ENCODE results near the gene KAZN.

Gene KAZN

DNA sequence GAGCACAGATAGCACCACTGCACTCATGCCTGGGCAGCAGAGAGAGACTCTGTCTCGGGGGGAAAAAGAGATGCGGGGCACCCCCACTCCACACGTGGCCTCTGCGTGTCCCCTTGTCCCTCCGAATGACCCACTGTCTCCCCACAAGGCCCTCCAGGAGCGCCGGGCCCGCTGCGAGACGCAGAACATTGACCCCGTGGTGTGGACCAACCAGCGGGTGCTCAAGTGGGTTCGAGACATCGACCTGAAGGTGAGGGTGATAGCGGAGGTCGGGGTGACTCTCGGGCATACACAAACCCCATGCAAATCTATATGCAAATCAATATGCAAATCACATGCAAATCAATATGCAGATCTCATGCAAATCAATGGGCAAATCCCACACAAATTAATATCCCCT is 504.7 kb downstream of the KAZN start:
- no peak for DNase-seq

DNA sequence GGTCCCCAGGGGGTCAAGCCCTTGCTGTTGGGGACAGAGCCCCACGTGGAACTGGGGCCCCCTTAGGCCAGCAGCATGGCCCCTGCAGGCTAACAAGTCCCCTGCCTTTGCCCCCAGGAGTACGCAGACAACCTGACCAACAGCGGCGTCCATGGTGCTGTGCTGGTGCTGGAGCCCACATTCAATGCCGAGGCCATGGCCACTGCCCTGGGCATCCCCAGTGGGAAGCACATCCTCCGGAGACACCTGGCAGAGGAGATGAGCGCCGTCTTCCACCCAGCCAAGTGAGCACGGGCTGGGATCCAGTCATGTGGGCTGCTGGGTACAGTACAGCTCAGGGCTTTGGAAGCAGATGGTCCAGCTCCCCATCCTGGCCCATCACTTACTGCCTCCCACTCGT is 505.4 kb downstream of the KAZN start:
- DNase-seq = no peak

DNA sequence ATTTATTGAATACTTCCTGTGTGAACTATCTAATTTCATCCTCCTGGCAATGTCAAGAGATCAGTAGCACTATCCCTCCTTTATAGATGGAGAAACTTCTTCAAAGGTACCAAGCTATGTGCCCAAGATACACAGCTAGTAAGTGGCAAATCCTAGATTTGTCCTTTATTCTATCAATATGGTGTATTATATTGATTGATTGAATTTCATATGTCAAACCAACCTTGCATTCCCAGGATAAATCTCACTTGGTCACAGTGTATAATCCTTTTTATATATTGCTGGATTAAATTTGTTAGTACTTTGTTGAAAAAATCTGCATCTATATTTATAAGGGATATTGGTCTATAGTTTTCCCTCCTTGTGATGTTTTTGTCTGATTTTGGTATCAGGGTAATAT is 506.3 kb downstream of the KAZN start:
- DNase-seq = no peak

DNA sequence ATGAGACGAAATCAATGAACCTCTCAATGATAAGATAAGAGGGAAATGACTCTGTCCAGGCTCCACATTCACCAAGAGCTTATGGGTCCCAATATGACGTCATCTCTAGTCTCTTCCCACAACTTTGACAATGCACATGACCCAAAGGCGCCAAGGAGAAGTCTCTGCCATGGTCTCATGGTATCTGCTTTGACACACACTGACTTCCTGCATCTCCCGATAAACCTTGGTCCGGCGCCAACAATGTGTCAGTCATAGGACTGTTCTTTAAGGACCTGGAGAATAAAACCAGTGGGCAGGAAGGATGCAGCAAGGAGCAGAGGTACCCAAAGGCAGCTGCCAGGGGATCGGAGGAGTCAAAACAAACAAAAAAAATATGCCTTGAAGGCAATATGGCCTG is 508.1 kb downstream of the KAZN start:
- no peak for DNase-seq

DNA sequence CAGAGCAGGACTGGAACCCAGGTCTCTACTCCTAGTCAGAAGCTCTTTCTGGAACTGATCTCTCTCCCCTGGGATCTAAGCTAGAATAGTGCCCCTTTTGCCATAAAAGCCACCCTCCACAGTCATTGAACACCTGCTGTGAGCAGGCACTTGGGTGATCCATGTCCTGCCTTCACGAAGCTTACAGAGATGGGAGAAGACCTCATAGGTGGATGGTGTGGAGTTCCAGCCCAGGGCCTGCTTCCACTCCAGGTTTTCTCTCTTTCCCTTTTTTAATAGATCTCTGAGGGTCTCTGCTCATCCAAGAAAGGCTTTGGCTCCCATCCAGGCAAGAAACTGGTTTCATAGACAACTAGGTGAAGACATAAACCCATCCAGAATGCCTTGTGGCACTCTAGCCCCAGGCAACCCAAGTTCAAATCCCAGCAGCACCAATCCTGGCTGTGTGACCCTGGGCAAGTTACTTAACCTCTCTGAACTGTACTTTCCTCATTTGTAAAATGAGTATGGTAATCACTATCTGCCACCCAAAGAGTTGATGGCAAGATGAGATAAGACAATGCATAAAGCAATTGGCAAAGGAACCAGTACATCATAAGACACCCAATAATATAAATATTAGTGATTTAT is 508.7 kb downstream of the KAZN start:
- DNase-seq = no peak

DNA sequence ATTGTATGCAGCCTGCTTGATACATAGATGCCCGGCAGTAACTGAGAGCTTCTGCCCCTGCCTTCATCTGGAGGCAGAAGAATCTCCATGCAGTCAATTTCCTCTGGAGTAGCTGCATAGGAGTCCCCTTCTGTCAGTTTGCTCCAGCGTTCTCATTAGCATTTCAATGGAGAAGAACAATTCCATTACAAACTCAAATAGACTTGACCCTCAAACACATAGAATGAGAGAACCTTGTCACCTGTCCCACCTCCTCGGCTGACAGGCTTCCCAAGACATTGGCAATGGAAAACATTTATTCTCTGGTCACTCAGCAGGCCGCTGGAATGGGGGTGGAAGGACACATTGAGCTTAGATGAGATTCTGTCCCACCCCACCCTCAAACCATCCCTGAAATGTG is 509.4 kb downstream of the KAZN start:
- DNase-seq = no peak

DNA sequence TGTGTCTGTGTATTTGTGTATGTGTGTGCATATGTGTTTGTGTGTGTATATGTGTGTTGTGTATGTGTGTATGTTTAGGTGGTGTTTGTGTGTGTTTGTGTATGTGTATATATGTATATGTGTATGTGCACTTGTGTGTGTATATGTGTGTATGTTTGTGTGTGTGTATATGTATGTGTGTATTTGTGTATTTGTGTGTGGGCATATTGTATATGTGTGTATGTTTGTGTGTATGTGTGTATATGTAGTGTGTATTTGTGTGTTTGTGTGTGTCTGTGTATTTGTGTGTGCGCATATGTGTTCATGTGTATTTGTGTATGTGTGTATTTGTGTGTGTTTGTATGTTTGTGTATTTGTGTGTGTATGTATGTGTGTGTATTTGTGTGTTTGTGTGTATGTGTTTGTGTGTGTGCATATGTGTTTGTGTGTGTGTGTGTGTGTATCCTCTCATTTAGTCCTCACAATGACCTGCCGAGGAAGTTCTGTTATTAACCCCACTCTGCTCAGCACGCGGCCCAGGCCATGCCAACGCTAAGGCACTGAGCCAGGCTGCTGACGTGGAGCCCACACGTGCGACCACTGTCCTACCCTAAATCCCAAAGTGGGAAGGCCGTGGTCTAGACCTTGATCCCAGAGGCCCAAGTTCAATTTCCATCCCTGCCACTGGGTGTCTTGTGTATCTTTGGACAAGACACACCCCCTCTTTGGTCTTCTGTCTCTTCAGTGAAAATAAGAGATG is 511.8 kb downstream of the KAZN start:
- DNase-seq = no peak

DNA sequence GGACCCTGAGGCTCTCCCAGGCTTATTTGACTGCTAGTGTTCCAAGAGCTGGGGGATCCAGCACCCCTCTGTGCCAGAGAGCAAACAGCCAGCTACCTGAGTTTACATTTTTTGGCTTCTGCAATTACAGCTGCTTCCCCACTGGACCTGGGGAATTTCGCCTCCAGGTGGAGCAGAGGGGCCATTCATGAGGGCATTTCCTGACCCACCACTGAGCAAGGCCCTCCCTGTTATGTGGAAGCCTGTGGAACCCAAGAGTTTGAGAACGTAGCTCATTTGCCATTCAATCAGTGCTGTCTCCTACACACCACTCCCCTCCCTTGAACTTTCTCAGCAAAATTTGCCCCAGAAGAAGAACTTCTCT is 512.4 kb downstream of the KAZN start:
- DNase-seq = no peak

DNA sequence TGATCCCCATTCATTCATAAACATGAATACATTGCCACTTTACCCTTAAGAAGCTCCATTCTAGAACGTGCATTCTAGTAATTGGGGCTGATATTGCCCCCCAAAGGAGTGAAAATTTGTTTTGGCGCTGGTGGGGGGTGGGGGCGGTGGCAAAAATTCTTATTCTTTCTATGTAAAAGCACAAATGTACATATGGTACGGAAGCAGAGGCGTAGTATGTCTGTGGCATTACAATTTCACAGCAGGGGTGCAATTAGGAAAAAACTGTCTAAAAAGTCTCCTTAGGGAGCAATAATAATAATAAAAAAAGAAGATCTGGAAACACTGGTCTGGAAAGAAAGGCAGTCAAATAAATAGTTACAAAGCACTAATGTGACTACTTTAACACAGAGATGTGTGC is 514.7 kb downstream of the KAZN start:
- no peak for DNase-seq

DNA sequence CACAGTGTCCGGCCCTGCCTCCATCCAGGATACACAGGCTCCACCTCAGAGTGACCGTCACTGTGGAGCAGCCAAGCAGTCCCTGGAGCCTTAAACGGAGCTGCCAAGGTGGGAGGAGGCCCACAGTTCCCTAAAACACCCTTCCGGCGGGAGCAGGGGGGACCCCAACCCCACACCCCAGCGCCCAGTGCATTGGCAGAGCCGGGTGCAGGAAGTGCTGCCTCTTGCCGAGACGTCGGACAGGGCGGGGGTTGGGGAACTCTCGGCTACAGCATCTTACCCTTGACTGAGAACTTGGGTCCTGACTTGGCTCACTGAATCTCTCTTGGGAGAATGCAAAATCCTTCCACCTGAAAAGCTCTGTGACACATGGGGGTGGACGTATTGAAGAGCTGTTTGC is 516.4 kb downstream of the KAZN start:
- no peak for DNase-seq

DNA sequence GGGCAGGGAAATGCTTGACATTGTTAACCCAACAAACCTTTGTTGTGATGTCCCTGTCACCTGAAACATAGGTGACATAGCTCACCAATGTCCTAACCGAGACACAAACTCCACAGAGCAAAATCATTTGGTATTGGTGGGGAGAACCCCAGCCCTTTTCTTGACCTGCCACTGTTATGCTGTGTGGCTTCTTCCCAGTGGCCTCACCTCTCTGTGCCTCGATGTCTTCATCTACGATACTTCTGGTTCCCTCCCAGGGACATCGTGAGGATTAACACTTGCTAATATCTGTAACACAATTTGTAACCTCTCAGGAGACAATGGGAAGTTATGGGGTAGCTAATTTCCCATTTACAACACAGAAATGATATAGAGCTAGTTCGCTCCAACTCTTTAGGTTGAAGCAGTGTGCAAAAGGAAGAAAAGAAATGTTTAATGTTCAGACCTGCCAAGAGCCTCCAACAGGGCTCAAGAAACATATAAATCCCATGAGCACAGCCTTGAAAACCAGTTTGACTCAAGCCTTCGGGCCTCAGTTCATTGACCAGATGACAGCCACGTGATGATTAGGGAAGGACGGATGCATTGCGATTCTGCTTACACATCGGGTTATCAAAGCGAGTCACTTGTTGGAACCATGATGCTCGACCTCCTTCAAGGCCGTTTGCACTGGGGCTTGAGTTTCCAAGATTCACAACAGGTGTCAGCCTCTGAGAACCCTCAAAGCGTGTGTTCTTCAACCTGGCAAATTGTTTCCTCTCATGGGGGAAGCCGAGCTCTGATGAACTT is 517.3 kb downstream of the KAZN start:
- no peak for DNase-seq

DNA sequence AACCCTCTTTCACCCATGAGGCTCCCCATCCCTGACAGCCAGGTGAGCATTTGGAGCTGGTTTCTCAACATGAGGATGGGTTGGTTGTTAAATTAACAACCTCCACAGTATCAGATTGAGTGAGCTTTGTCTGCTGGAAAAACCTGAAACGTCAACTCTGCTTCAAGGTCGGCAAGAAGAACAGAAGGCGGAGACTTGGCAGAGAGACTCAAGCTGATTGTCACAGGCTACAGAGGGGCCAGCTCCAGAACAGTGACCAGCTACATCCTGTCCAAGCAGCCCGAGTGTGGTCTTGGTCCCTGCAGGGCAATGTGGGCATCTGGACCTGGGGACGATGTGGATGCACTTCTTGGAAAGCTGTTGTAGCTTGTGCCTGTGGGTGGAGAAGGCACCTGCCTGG is 518.5 kb downstream of the KAZN start:
- DNase-seq = no peak

DNA sequence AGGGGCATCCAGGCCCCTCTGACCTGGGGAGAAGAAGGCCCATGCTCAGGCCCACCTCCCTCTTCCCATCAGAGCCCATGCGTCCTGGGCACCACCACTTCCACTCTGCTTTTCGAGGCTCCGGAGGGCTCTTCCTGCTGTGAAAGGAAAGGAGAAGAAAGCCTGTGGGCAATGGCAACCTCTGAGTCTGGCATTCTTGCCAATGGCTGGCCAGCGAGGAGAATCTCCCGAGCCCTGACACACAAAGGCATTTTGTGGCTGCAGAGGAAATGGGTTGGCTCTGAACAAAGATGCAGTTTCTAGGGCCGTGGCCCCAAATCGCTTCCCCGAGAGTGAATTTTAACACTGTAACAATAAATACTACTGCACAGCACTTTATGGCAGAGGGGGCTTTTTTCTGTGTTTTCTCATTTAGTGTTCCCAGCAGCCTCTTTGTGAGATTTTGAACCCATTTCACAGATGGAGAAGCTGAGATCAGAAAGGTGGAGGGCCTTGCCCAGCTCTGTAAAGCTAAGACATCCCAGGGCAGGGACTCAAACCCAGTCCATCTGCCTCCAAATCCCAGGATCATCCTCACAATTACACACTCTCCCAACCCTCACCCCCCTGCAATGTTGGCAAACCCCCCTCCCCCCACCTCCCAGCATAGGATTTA is 519.3 kb downstream of the KAZN start:
- no peak for DNase-seq

DNA sequence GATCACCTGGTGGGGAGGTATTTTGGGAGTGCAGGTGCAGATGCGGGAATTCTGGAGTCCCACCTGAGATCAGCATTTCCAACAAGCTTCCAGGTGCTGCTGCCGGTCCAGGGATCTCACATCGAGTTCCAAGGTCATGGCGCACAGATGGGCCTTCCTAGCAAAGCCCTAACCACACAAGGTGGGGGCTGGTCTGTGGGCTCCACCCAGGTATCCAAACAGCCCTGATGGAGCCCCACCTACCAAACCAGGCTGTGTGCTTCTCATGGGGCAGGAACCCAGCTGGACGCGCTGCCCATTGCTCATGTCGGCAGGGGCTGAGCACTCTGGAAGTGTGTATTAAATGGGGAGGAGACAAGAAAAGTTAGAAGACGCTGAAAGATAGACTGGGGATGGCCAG is 520.1 kb downstream of the KAZN start:
- DNase-seq = no peak

DNA sequence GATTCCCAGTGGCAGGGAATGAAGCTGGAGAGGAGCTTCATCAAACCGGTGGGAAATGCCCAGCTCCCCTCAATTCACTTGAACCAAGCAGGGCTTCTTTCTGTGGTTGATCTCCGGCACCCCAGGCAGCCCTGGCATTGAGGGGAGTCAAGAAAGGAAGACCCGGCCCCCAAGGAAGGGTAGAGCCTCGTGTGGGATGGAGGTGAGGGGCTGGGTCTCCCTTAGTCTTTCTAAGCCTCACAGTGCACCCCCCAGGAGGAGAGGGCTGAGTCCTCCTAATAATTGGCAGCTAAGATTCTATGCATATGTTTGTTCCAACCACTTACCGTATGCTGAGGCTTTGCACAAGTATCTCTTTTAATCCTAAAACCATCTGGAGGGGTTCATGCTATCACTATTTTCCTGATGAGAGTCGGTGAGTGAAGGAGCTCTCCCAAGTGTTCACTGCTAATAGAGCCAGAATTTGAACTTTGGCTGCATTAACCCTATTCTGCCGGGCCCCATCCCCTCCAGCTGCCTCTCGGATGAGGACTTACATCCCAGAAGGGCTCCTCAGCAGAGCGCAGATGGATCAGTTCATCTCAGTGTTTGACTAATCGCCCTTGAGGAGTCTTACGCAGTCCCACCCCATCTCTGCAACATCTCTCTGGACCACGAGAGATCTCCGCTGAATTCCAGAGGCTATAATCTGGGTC is 521.9 kb downstream of the KAZN start:
- DNase-seq = no peak

DNA sequence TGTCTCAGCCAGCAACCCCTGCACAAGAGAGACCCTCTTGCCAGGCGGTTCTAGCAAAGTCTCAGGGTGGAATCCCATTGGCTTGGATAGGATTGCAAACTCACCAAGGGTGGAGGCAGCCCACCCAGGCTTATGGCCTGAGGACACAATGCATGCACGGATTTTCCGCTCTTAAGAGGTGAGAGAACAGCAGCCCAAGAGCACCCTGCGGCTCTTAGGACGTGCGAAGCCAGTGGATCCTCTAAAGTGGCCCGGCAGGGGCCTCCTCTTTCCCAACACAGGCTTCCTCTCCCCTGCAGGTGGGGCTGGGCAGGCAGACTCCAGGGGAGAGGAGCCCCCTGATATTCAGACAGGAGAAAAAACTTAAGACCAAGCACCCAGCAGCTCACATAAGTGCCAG is 523.8 kb downstream of the KAZN start:
- DNase-seq = no peak

DNA sequence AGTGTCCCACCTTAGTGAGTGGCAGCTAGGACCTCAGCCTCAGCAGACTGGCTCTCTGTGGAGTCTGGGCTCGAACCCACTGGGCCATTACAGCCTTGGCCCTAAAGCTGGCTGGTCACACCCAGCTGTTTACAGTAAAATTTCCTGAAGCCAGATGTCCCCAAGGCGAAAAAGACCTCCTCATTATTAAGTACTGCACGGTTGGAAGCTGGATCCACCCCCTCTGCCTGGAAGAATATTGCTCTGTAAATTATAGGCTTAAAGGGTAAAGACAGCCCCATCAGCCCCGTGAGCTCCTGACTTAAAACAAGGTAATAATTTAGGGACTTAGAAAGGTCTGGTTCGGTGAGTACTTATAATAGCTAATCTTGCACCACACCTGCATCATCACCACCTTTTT is 524.8 kb downstream of the KAZN start:
- no peak for DNase-seq

DNA sequence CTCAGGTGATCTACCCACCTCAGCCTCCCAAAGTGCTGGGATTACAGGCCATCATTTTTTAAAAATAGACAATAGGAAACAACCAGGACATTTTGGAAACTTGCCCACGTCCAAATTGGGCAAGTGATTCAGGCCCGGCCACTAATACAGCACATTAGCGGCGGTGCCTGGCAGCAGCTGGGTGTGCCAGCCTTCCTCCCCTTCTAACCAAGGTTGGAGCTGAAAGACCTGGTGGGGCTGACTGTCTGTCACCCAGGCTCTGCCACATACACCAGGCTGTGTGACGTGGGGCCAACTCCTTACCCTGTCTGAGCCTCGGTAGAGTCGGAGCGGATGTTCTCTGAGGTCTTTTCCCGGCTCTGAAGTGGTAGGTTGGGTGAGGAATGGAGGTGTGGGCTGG is 525.4 kb downstream of the KAZN start:
- no peak for DNase-seq

DNA sequence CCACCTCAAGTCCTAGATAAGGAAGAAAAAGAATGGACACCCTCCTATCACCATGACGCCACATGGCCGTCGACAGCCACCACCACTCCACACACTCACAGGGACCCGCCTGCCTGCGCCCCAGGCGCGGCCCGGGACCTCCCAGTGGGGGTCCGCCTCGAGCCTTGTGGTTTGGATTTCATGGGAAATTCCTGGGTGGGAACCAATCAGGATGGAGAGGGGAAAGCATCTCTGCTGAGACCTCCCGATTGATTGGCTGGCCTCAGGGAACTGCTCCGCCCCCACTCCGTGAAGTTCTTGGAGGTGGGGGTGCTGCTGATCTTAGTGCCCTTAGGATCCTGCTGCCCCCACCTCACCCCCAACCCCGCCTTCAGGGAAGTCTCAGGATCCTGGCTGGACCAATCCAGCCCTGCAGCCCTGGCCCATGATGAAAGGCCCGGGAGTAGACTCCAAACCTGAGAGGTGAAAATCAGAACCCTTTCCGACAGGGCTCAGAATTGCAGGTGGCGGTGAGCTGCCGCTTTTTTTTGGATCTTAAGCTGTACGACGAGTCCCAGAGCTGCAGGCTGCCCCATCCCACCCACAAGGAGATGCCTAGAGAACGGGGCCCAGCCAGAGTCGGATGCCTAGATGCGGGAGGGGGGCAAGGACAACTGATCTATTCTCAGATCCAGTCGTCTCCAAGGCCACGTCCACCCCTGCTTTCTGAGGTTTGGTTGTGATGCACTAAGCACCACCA is 526.0 kb downstream of the KAZN start:
- no peak for DNase-seq

DNA sequence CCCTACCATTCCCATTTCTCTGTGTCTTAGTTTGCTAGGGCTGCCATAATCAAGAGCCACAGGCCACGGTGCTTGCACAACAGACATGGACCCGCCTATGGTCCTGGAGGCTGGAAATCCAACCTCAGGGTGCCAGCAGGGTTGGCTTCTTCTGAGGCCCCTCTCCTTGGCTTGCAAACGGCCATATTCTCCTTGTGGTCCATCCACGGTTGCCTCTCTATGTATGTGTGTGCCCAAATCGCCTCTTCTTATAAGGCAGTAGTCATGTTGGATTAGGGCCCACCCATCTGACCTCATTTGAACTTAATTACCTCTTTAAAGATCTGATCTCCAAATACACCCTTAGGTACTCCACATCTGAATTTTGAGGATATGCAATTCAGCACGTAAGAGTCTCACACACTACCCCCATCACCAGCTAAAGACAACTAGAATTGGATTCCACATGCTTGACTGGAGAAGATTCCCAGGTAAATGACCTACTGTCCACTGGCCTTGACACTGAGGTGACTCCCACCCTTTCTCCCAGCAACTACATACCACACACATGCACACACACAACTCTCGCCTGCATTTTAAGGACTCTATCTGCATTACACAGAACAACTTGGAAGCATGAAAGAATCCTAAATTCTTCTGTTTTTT is 526.7 kb downstream of the KAZN start:
- no peak for DNase-seq

DNA sequence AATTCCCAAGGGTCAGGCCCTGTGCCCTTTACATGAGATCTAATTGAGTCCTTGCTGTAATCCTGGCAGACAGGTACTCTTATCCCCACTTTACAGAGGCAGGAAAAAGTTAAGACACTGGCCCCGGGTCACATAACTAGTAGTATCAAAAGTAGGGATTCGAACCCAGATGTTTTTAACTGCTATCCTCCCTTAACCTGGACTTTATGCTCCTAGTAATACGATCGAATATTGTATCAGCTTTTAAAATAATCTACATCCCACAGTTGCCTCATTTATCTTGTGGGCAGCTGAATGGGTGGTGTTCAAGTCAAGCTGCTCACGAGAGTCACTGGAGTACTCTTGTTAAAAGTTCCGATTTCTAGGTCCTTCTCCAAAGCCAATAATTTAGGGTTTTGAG is 529.6 kb downstream of the KAZN start:
- no peak for DNase-seq

Data from CD4-positive, alpha-beta T cell treated with Interleukin-6 for 4 hours (primary cell).